GM10266 (cell line): ENCODE results near the gene EPB41L5.
"Not testable (repeated sequence)": the region's sequence is repeated elsewhere in the genome, so short reads cannot be mapped to it uniquely, and the experiment has no call there.

ENCODE experiments used
- DNase-seq: peaks from one replicate; pipeline ENCODE4 v3.0.0; 2012; ENCODE audit errors: extremely low spot score
- CTCF ChIP-seq: IDR thresholded peaks from 2 replicates; pipeline ENCODE4 v1.5.1; 2012; ENCODE audit warnings: mild to moderate bottlenecking, low read depth; ENCODE audit not compliant: control insufficient read depth, insufficient read depth; ENCODE audit errors: missing control alignments

EPB41L5 gene

DNA sequence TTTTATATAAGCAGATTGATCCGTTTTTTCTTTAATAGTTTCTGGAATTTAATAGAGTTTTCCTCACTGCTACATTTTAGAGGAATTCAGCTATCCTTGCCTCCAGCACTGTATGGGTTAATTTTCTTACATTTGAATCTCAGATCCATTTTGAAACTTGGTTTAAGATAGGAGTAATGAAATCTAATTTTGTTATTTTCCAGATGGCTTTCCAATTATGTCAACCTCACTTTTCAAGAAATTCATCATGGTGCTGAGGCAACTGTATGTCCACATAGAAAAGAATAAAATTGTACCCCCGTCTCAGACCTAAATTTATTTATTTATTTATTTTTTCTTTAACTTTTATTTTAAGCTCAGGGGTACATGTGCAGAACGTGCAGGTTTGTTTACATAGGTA, 105.1 kb downstream of the EPB41L5 start:
- no peak for DNase-seq
- TF ChIP-seq CTCF = no peak

- no peak for DNase-seq
- TF ChIP-seq CTCF = no peak
Observed at GRCh38 chr2:120118471-120118870, 105.6 kb downstream of the EPB41L5 start.

GRCh38 chr2:120121337-120121736, 108.5 kb downstream of the EPB41L5 start:
- not testable (repeated sequence) for DNase-seq

DNA sequence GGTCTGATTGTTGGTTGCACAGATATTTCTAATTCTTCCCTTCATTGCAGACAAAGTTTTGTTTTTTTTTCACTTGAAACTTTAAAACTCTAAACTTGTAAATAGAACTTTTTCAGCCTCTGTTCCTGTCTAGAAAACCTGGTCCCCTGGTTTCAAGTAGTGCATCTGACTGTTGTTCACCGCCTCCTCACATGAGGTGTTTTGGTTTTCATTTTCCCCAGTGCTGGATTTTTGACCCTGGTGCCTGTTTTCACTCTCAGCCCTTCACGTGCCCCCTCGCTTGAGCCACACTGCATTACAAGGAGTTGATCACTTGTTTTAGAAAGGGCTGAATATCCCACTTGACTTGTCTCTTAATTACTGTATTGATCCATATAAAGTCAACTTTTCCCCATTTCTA, 110.2 kb downstream of the EPB41L5 start:
- no peak for DNase-seq
- TF ChIP-seq CTCF = no peak

DNA sequence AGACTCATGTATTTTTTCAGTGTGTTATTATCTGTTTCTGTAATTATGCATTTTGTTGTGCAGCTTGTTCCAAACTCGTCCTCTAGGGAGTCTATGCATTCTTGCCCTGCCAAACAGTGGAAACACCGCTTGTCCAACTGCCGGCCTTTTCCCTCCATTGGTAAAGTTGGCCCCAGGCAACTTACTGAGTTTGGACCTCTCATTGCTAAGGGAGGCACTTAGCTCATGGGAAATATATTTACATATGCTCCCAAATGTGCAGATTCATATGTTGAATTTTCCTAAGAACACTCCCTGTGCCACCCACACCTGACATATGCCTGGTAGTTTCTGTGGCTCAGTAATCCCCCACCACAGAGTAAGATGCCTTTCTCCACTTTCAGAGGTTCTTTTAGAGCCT, 112.3 kb downstream of the EPB41L5 start:
- no peak for TF ChIP-seq CTCF
- no peak for DNase-seq

DNA sequence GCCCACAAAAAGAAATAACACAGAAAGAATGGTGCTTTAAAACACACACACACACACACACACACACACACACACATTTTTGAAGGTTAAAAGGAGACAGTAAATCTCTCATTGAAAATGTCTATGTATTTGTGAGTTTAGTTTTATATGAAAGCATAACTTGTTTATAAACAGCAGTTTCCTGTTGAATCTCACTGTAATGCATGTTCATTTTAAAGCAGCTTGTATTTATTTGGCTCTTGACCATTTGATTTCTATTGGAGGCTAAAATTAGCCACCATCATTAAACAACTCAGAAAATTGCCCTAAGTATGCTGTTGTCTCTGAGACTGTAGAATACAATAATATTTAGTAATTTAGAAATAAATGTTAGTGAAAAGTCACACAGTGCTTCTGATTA, 115.3 kb downstream of the EPB41L5 start:
- DNase-seq = no peak
- TF ChIP-seq CTCF = no peak

DNA sequence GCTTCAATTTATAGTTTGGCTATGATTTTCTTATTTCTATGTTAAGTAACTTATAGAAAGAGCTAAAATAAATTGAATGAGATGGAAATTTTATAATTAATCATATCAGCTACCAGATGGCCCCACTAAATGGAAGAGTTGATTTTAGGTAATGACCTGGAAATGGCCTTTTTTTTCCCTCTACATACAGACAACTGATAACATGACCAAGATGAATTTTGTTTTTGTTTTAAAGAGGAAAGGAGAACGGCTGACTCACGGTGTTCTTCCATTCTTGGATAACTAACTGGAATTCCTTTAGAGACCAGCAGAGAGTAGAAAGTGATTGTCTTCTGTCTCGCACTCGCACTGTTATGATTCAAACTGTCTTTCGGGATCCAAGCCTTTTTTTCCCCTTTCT, 119.3 kb downstream of the EPB41L5 start:
- no peak for TF ChIP-seq CTCF
- no peak for DNase-seq

GRCh38 chr2:120132691-120133090, 119.8 kb downstream of the EPB41L5 start:
- no peak for TF ChIP-seq CTCF
- DNase-seq = no peak
